Endodermal cell (in vitro differentiated cells): ENCODE measurements around the gene HES7. TPM values are rescaled to one million over a fixed set of nuclear protein-coding genes. Genes with fewer than 3 reads are reported as not detected.
A peak's percentile ranks its signal among the peaks of the same experiment; 100 is the strongest.

ENCODE experiments used
- DNase-seq: peaks from one replicate; pipeline ENCODE4 v3.0.0-alpha.2; 2017
- H3K27ac ChIP-seq: 2 replicates; pipeline ENCODE4 v1.5.1; 2013; ENCODE audit warnings: mild to moderate bottlenecking, low read depth, low read length, moderate library complexity
- H3K27me3 ChIP-seq: 2 replicates; pipeline ENCODE4 v1.6.1; 2013; ENCODE audit warnings: mild to moderate bottlenecking, low read length, moderate library complexity; ENCODE audit not compliant: insufficient read depth, control insufficient read depth, poor library complexity, severe bottlenecking
- H3K36me3 ChIP-seq: 2 replicates; pipeline ENCODE4 v1.7.0; 2013; ENCODE audit warnings: mild to moderate bottlenecking, low read length, moderate library complexity; ENCODE audit not compliant: control insufficient read depth, insufficient read depth
- H3K4me1 ChIP-seq: one replicate; pipeline ENCODE4 v1.7.0; 2013; ENCODE audit warnings: low read length; ENCODE audit not compliant: control insufficient read depth, insufficient read depth
- H3K4me3 ChIP-seq: 2 replicates; pipeline ENCODE4 v1.5.1; 2013; ENCODE audit warnings: mild to moderate bottlenecking, low read length, moderate library complexity
- H3K9ac ChIP-seq: 2 replicates; pipeline ENCODE4 v1.6.1; 2013; ENCODE audit warnings: mild to moderate bottlenecking, low read length, moderate library complexity; ENCODE audit not compliant: poor library complexity, severe bottlenecking; ENCODE audit errors: extremely low read depth
- H3K9me3 ChIP-seq: 2 replicates; pipeline ENCODE4 v1.6.1; 2013; ENCODE audit warnings: mild to moderate bottlenecking, low read length, moderate library complexity; ENCODE audit not compliant: control insufficient read depth
- H3K27ac Mint-ChIP-seq: 2 replicates; pipeline ENCODE4 v1.8.0; 2020; ENCODE audit warnings: mixed read lengths
- H3K27me3 Mint-ChIP-seq: 2 replicates; pipeline ENCODE4 v1.8.0; 2021; ENCODE audit warnings: mild to moderate bottlenecking, mixed read lengths; ENCODE audit not compliant: insufficient read depth
- H3K36me3 Mint-ChIP-seq: 2 replicates; pipeline ENCODE4 v1.8.0; 2020; ENCODE audit warnings: low read depth, mixed read lengths
- H3K4me1 Mint-ChIP-seq: 2 replicates; pipeline ENCODE4 v1.8.0; 2020; ENCODE audit warnings: mixed read lengths
- H3K4me3 Mint-ChIP-seq: 2 replicates; pipeline ENCODE4 v1.8.0; 2020; ENCODE audit warnings: mild to moderate bottlenecking, moderate library complexity, mixed read lengths
- H3K9me3 Mint-ChIP-seq: 2 replicates; pipeline ENCODE4 v1.8.0; 2020; ENCODE audit warnings: mild to moderate bottlenecking, mixed read lengths
- CTCF ChIP-seq: fragments of 200-600 bp; sonication (generic); conservative IDR thresholded peaks from 2 replicates; pipeline ENCODE4 v1.5.0; 2021; ENCODE audit warnings: antibody characterized with exemption, mild to moderate bottlenecking
- WGBS, 2 experiments: methylation state at CpG; one replicate each; pipeline versions ENCODE4 v1.1.5 to v1.1.7; 2013; ENCODE audit warnings: missing lambda C conversion rate in 2 of 2, mixed read lengths in 1 of 2; ENCODE audit not compliant: insufficient coverage in 1 of 2, insufficient read length in 1 of 2; 5-methylcytosine and 5-hydroxymethylcytosine counted together
- total RNA-seq, 2 donors: library from RNA; stranded (reverse); fragmentation: NEBNext Ultra II Directional in 1 of 2; extraction: Animal tissue kit (Norgen Biotek cat#: 25700) in 1 of 2; gene quantifications; 2 replicates in 1 of 2; 3 replicates in 1 of 2; pipeline ENCODE4 v1.2.1, GENCODE V29; 2021

The HES7 gene
- total RNA-seq, 2 donors from 2014 or later, result 0.40 to 2.2 TPM

- no peak overlapping the region for H3K4me3 ChIP-seq
- no peaks in the 10 kb centered on the region for H3K27me3 Mint-ChIP-seq
- peak; percentile 42 for DNase-seq
- H3K9ac ChIP-seq, result no peak overlapping the region
- H3K4me1 ChIP-seq, result no peaks in the 10 kb centered on the region
- H3K27me3 ChIP-seq, result peaks cover 8% of the 10 kb centered on the region
- no peak overlapping the region for H3K27ac Mint-ChIP-seq
- no peak overlapping the region for H3K27ac ChIP-seq
- H3K36me3 Mint-ChIP-seq, result peaks cover 50% of the 10 kb centered on the region
- no peaks in the 10 kb centered on the region for H3K4me1 Mint-ChIP-seq
- 94 to 95% methylated on average over 9 to 11 of the region's 11 CpGs for WGBS, 2 experiments
- no peak overlapping the region for H3K4me3 Mint-ChIP-seq
- H3K9me3 ChIP-seq, result no peaks in the 10 kb centered on the region
- H3K36me3 ChIP-seq, result peaks cover 45% of the 10 kb centered on the region
- no peaks in the 10 kb centered on the region for H3K9me3 Mint-ChIP-seq
- no peak for TF ChIP-seq CTCF
Observed at GRCh38 chr17:8141741-8142140, 17.8 kb upstream of the HES7 start.

GRCh38 chr17:8141045-8141444 is 17.1 kb upstream of the HES7 start:
- H3K4me3 ChIP-seq, result no peak overlapping the region
- no peak overlapping the region for H3K27ac ChIP-seq
- Mint-ChIP-seq H3K36me3 (peaks cover 43% of the 10 kb centered on the region), H3K27me3 (no peaks in the 10 kb centered on the region), H3K9me3 (no peaks in the 10 kb centered on the region), H3K27ac (no peak overlapping the region), H3K4me3 (no peak overlapping the region), H3K4me1 (no peaks in the 10 kb centered on the region)
- H3K9ac ChIP-seq, result no peak overlapping the region
- peaks cover 14% of the 10 kb centered on the region for H3K27me3 ChIP-seq
- no peak for TF ChIP-seq CTCF
- no peaks in the 10 kb centered on the region for H3K9me3 ChIP-seq
- peaks cover 38% of the 10 kb centered on the region for H3K36me3 ChIP-seq
- 93 to 100% methylated on average over 1 to 7 of the region's 7 CpGs for WGBS, 2 experiments
- no peaks in the 10 kb centered on the region for H3K4me1 ChIP-seq
- DNase-seq, result no peak

- TF ChIP-seq CTCF, result no peak
- H3K9ac ChIP-seq, result no peak overlapping the region
- 93 to 94% methylated on average over 13 to 16 of the region's 18 CpGs for WGBS, 2 experiments
- no peaks in the 10 kb centered on the region for H3K4me1 Mint-ChIP-seq
- H3K4me1 ChIP-seq, result no peaks in the 10 kb centered on the region
- no peak for DNase-seq
- no peak overlapping the region for H3K27ac Mint-ChIP-seq
- H3K4me3 Mint-ChIP-seq, result no peak overlapping the region
- H3K9me3 ChIP-seq, result no peaks in the 10 kb centered on the region
- H3K27me3 Mint-ChIP-seq, result no peaks in the 10 kb centered on the region
- no peaks in the 10 kb centered on the region for H3K9me3 Mint-ChIP-seq
- H3K27me3 ChIP-seq, result peaks cover 14% of the 10 kb centered on the region
- peaks cover 31% of the 10 kb centered on the region for H3K36me3 ChIP-seq
- H3K27ac ChIP-seq, result no peak overlapping the region
- no peak overlapping the region for H3K4me3 ChIP-seq
- H3K36me3 Mint-ChIP-seq, result peaks cover 38% of the 10 kb centered on the region
Observed at GRCh38 chr17:8140065-8141029, 16.4 kb upstream of the HES7 start.
